ENCODE measurements around the gene KRTAP10-9. TPM values are rescaled to one million over a fixed set of nuclear protein-coding genes. Genes with fewer than 3 reads are reported as not detected.

Gene KRTAP10-9
- total RNA-seq, 2 experiments from 2014 or later, result not detected

DNA sequence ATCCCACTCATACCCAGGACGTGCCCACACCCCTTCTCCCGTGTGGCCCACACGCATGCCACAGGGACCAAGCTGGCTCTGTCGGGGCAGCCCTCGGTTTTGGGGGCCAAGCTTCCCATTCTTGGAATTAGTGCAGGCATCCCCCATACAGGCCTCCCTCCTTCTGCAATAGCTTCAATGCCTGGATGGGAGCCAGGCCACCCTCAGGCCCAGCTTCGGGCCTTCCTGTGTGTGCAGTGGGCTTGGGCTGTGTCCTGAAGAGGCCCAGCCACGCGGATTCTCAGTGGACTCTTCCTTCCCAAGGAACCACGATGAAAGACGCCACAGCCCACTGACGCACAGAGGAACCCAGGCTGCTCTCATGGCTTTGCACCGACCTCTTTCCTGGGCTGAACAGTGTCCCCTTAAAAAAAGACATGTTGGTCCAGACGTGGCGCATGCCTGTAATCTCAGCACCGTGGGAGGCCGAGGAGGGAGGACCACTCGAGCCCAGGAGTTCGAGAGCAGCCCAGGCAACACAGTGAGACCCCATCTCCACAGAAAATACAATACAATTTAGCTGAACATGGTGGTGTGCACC lies 22.7 kb downstream of the KRTAP10-9 start:
- H3K27me3 Mint-ChIP-seq, result no peaks in the 10 kb centered on the region
- ChIA-PET CTCF (interaction anchor here (0.6 kb wide), 1 partner anchor 15 kb away, joined by 4 read pairs; no protein-coding TSS in a partner anchor), POLR2A (no interaction called here)
- ATAC-seq (no peak), DNase-seq (no peak)
- H3K36me3 Mint-ChIP-seq (ENCODE audit: low read depth), result peaks cover 7% of the 10 kb centered on the region
- no peak overlapping the region for H3K27ac Mint-ChIP-seq
- intact Hi-C loops (cut with DNase I, micrococcal nuclease), result loop anchor here in 1 of 2 experiments (5.0 kb wide), 1 partner anchor 32 kb away; no protein-coding TSS in a partner anchor
- peaks cover 7% of the 10 kb centered on the region for H3K9me3 Mint-ChIP-seq (ENCODE audit: low read depth)
- no peak overlapping the region for H3K4me3 Mint-ChIP-seq
- peaks cover 11% of the 10 kb centered on the region for H3K4me1 Mint-ChIP-seq

DNA sequence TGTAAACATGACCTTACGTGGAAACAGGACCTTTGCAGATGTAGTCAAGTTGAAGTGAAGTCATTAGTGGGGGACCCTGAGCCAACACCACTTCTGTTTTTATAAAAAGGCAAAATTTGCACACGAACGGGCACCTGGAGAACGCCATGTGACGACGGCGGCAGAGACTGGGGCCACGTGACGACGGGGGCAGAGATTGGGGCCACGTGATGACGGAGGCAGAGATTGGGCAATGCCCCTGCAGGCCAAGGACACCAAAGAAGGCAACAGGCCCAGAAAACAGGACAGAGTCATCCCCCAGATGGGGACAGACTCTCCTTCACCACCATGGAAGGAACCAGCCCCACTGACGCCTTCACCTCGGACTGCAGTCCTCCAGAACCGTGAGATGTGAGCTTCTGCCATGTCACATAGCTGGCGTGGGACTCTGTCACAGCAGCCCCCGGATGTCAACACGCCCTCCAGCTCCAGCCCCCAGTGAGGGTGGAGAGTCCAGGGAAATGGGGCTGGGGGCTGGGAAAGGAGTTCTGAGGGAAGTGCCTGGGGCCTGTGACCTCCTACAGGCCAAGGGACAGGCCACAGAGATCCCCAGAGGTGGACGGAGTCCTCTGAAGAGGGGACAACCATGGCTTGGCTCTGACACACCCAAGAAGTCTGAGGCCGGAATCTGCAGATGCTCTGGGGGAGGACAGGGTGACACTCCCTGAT lies 23.5 kb downstream of the KRTAP10-9 start:
- Mint-ChIP-seq H3K4me3 (no peak overlapping the region), H3K9me3 (ENCODE audit: low read depth) (peaks cover 2% of the 10 kb centered on the region), H3K27ac (no peak overlapping the region), H3K4me1 (peaks cover 16% of the 10 kb centered on the region), H3K36me3 (ENCODE audit: low read depth) (peaks cover 2% of the 10 kb centered on the region), H3K27me3 (no peaks in the 10 kb centered on the region)
- ChIA-PET CTCF (no interaction called here), POLR2A (no interaction called here)
- DNase-seq, result no peak
- intact Hi-C loops (cut with DNase I, micrococcal nuclease), result loop anchor here in 1 of 2 experiments (5.0 kb wide), 1 partner anchor 33 kb away; no protein-coding TSS in a partner anchor
- no peak for ATAC-seq

DNA sequence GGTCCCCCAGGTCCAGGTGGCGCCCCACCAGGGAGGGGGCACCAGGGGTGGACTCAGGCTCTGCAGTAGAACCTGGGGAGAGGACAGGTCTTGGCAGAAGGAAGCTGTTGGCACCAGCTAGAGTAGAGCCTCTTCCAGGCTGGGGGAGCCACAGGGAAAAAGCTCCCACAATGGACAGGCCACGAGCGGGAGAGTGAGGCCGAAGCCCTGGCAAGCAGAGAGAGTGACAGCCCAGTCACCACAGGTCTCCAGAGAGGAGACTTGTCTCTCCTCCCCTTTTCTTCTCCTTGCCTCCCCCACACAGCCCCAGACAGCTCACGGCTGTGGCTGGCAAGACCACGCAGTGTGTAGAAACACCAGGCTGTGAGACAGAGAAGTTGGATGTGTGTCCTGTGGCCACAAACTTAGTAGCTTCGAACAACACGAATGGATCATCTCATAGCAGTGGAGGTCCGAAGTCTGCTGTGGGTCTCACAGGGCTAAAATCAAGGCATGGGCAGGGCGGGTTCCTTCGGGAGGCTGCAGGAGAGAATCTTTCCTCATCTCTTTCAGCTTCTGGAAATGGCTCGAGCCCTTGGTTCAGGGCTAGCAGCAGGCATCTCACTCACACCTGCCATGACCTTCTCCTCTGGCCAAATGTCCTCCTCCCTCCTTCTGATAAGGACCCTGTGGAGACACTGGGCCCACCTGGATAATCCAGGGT lies 24.2 kb downstream of the KRTAP10-9 start:
- ATAC-seq, result no peak
- Mint-ChIP-seq H3K27me3 (no peaks in the 10 kb centered on the region), H3K4me1 (peaks cover 16% of the 10 kb centered on the region), H3K4me3 (no peak overlapping the region), H3K36me3 (ENCODE audit: low read depth) (peaks cover 2% of the 10 kb centered on the region), H3K27ac (no peak overlapping the region), H3K9me3 (ENCODE audit: low read depth) (peaks cover 6% of the 10 kb centered on the region)
- POLR2A ChIA-PET, result no interaction called here
- CTCF ChIA-PET, result no interaction called here
- no peak for DNase-seq
- intact Hi-C loops (cut with DNase I, micrococcal nuclease), result loop anchor here in 1 of 2 experiments (5.0 kb wide), 1 partner anchor 34 kb away; no protein-coding TSS in a partner anchor

DNA sequence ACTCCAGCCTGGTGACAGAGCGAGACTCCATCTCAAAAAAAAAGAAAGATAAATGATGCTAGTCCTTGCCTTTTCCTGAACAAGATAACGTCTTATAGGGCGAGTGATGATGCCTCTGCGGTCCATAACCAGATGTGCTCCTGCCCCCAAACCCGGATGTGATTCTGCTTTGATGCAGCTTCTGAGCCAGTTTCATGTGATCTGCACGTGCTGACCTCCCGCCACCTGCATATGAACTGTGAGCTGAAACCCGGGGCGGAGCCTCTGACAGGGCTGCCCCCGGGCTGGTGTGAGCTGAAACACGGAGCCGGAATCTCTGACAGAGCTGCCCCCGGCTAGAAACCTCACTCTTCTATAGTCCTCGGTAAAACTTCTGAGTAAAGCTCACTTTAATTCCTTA lies 26.2 kb downstream of the KRTAP10-9 start:
- CTCF ChIA-PET, result interaction anchor here (0.9 kb wide), 1 partner anchor 140 kb away, joined by 4 read pairs; no protein-coding TSS in a partner anchor
- no peak overlapping the region for H3K27ac Mint-ChIP-seq
- intact Hi-C loops (cut with DNase I, micrococcal nuclease), result loop anchor here in 1 of 2 experiments (5.0 kb wide), 1 partner anchor 36 kb away; no protein-coding TSS in a partner anchor

DNA sequence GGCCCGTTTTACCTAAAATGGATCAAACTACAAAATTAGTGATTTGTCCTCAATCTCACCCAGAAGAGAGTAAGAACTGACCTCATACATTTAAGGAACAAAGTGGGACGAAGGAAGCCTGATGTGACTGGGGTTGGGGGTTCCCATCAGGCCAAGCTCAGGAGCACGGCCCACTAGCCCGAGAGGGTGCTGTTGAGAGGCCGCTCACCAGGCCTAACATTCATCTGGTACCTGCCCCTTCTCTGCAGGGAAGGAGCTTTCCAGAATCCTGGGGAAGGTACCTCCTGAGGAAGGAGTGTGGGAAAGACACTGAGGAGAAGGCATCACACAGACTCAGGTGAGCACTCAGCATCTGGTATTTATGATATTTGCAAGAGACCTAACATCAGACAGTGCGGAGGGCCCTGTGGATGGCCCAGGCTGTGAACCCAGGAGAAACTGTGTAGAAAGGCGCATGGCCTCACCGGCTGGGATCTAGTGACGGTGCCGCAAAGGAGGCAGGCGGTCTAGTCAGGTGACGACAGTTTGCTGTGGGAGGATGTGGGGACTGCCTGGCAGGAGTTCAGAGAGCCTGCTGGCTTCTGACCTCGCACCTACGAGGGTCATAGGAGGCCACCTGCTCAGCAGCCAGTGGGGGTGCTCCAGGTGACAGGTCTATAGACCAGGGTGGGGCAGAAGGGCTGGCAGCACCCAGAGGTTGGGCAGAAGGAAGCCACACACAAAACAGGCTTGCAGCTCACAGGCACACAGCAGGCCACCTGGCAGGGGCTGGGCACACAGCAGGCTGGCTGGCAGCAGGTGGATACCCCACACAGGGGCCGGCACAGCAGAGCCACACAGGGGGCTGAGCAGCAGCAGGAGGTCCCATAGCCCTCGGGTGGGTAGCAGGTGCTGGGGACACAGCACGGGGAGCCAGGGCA lies 27.0 kb downstream of the KRTAP10-9 start:
- intact Hi-C loops (cut with DNase I, micrococcal nuclease), result loop anchor here in 1 of 2 experiments (5.0 kb wide), 1 partner anchor 37 kb away; no protein-coding TSS in a partner anchor
- no peaks in the 10 kb centered on the region for H3K27me3 Mint-ChIP-seq
- peaks cover 17% of the 10 kb centered on the region for H3K36me3 Mint-ChIP-seq (ENCODE audit: low read depth)
- no peak for ATAC-seq
- peak; percentile 35 for DNase-seq
- POLR2A ChIA-PET, result interaction anchor here (0.7 kb wide), 2 partner anchors 296 to 1413 kb away, joined by 3 read pairs; no protein-coding TSS in a partner anchor
- CTCF ChIA-PET, result interaction anchor here (0.7 to 0.9 kb wide), 3 partner anchors 20 to 274 kb away, joined by 3 to 4 read pairs (median 4); no protein-coding TSS in a partner anchor
- H3K9me3 Mint-ChIP-seq (ENCODE audit: low read depth), result peaks cover 23% of the 10 kb centered on the region
- H3K4me1 Mint-ChIP-seq, result peaks cover 40% of the 10 kb centered on the region
- no peak overlapping the region for H3K4me3 Mint-ChIP-seq
- H3K27ac Mint-ChIP-seq, result peak overlapping the region; percentile 42

More for the DNA sequence above, 26.2 kb downstream of the KRTAP10-9 start:
- H3K27me3 Mint-ChIP-seq, result no peaks in the 10 kb centered on the region
- H3K36me3 Mint-ChIP-seq (ENCODE audit: low read depth), result peaks cover 16% of the 10 kb centered on the region
- DNase-seq (no peak), ATAC-seq (no peak)
- POLR2A ChIA-PET, result interaction anchor here (0.7 kb wide), 1 partner anchor 297 kb away, joined by 3 read pairs; no protein-coding TSS in a partner anchor
- H3K4me3 Mint-ChIP-seq, result no peak overlapping the region
- peaks cover 32% of the 10 kb centered on the region for H3K4me1 Mint-ChIP-seq
- peaks cover 23% of the 10 kb centered on the region for H3K9me3 Mint-ChIP-seq (ENCODE audit: low read depth)

DNA sequence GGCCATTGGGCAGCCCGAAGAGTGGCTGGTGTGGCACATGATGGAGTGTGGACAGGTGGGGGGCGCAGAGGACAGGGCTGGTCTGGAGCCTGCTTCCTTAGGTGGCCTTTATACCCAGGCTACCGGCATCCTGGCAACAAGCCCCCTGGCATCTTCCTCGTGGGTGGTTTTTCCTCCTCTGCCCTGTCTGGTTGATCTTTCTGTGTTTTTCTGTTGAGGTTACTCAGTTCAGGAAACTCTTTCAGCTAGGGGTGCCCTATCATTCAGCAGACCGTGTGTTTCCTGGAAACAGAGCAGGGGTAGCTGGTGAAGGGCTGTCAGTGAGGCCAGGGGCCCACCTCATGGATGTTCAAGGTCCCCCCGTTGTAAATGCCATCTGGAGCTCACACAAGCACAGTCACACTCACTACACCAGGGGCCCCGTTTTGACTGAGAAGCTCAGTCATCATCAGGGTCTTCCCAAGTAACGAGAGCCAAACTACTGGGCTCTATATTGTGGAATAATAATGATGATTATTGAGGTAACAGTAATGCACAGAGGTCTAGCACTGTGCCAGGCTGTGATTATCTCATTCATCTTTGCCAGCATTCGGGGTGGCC lies 27.8 kb downstream of the KRTAP10-9 start, which contains the start of gene KRTAP12-4:
KRTAP12-4 (minus strand) TSS at position 84 of the 600 bp plus-strand sequence; CDS start at position 39, 45 bp downstream.
- peaks cover 23% of the 10 kb centered on the region for H3K9me3 Mint-ChIP-seq (ENCODE audit: low read depth)
- H3K27me3 Mint-ChIP-seq, result no peaks in the 10 kb centered on the region
- ChIA-PET POLR2A (interaction anchor here (0.5 kb wide), 1 partner anchor 941 kb away, joined by 3 read pairs; no protein-coding TSS in a partner anchor), CTCF (interaction anchor here (0.8 kb wide), 1 partner anchor 21 kb away, joined by 3 read pairs; no protein-coding TSS in a partner anchor)
- no peak within 1 kb of the TSS for H3K4me3 Mint-ChIP-seq
- DNase-seq (no peak), ATAC-seq (no peak)
- intact Hi-C loops (cut with DNase I, micrococcal nuclease), result loop anchor here in 1 of 2 experiments (5.0 kb wide), 1 partner anchor 37 kb away; no protein-coding TSS in a partner anchor
- peak within 1 kb of the TSS; percentile 42 for H3K27ac Mint-ChIP-seq
- peaks cover 46% of the 10 kb centered on the region for H3K4me1 Mint-ChIP-seq
- H3K36me3 Mint-ChIP-seq (ENCODE audit: low read depth), result peaks cover 17% of the 10 kb centered on the region

DNA sequence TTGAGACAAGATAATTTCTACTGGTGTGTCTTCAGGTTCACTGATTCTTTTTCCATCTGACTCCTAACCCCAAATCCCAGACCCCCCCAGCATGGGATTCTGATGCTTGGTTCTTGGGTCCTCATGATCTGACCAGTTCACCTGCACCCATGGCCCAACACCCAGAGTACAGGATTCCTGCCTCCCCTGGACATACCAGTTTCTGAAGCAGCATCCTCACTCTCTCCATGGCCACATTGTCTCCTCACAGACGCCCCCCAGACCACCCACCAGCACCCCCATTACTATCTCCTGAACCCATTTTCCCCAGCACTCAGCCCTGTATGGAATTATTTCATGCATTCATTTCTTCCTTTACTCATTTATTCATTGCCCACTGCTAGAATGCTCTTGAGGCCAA lies 30.0 kb downstream of the KRTAP10-9 start:
- peaks cover 28% of the 10 kb centered on the region for H3K9me3 Mint-ChIP-seq (ENCODE audit: low read depth)
- DNase-seq (no peak), ATAC-seq (no peak)
- H3K4me1 Mint-ChIP-seq, result peaks cover 46% of the 10 kb centered on the region
- POLR2A ChIA-PET, result no interaction called here
- CTCF ChIA-PET, result no interaction called here
- H3K27me3 Mint-ChIP-seq, result no peaks in the 10 kb centered on the region
- peak overlapping the region; percentile 51 for H3K4me3 Mint-ChIP-seq
- peak overlapping the region; percentile 1 for H3K27ac Mint-ChIP-seq
- peaks cover 17% of the 10 kb centered on the region for H3K36me3 Mint-ChIP-seq (ENCODE audit: low read depth)
- intact Hi-C loops (cut with DNase I, micrococcal nuclease), result no loop called here

DNA sequence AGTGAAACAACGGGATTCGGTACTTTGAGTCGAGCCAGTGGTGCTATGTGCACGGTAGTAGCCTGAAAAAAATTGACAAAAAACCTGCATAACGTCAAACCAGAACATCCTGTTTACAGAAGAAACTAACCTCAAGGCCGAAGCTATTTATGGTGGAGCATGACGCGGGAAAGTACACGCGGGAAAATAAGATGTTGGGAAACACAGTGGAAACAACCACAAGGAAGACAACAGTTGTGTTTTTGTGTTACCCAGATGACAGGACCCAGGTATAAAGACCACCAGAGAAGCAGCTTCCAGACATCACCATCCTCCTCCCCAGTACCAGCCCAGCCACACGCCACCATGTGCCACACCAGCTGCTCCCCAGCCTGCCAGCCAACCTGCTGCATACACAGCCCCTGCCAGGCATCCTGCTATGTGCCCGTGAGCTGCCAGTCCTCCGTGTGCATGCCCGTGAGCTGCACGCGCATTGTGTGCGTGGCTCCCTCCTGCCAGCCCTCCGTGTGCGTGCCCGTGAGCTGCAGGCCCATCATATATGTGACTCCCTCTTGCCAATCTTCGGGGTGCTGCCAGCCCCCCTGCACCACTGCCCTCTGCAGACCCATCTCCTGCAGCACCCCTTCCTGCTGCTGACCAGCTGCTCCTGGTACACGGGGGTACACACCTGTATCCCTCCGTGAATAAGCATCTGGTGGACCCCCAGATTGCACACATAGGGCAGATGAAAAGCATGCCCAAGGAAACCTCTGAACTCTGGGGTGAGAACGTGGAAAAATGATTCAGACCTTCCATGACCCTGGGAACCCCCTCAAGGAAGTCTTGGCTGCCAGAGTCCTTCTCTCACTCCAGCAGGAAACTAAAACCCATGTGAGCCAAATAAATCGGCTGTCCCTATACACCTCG lies 31.0 kb downstream of the KRTAP10-9 start, which contains the start of gene KRTAP12-3:
KRTAP12-3 (plus strand) TSS at position 298 of the 906 bp plus-strand sequence; CDS start at position 346, 48 bp downstream.
- ChIA-PET CTCF (no interaction called here), POLR2A (no interaction called here)
- Mint-ChIP-seq H3K4me1 (peaks cover 46% of the 10 kb centered on the region), H3K27me3 (no peaks in the 10 kb centered on the region), H3K9me3 (ENCODE audit: low read depth) (peaks cover 32% of the 10 kb centered on the region), H3K27ac (peak within 1 kb of the TSS; percentile 88), H3K4me3 (peak within 1 kb of the TSS; percentile 51), H3K36me3 (ENCODE audit: low read depth) (peaks cover 17% of the 10 kb centered on the region)
- peak; percentile 43 for DNase-seq
- ATAC-seq, result peak; percentile 72
- intact Hi-C loops (cut with DNase I, micrococcal nuclease), result no loop called here

DNA sequence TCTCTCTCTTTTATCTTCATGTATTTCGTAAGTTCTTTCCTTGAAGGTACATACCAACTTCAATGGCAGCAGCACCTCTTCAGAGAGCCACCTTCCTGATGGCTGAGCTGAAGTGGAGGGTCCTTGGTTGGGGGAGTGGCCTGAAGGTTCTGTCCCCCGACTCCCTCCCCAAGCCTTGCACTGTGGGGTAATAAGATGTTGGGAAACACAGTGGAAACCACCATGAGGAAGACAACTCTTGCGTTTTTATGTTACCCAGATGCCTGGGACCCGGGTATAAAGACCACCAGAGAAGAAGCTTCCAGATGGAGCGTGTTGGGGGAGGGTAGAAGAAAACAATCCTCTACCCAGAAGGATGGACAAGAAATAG lies 31.6 kb downstream of the KRTAP10-9 start:
- H3K4me3 Mint-ChIP-seq, result no peak overlapping the region
- peaks cover 17% of the 10 kb centered on the region for H3K36me3 Mint-ChIP-seq (ENCODE audit: low read depth)
- no peaks in the 10 kb centered on the region for H3K27me3 Mint-ChIP-seq
- H3K9me3 Mint-ChIP-seq (ENCODE audit: low read depth), result peaks cover 31% of the 10 kb centered on the region
- ChIA-PET POLR2A (interaction anchor here (0.6 kb wide), 1 partner anchor 123 kb away, joined by 3 read pairs; no protein-coding TSS in a partner anchor), CTCF (interaction anchor here (0.6 kb wide), 1 partner anchor 470 kb away, joined by 3 read pairs; no protein-coding TSS in a partner anchor)
- peak overlapping the region; percentile 88 for H3K27ac Mint-ChIP-seq
- intact Hi-C loops (cut with DNase I, micrococcal nuclease), result no loop called here
- peaks cover 45% of the 10 kb centered on the region for H3K4me1 Mint-ChIP-seq
- DNase-seq (no peak), ATAC-seq (no peak)

All from activated CD4-positive, alpha-beta T cell treated with anti-CD3 and anti-CD28 coated beads for 36 hours (primary cell).